ENCODE data around the gene PORCN.

Gene PORCN

DNA sequence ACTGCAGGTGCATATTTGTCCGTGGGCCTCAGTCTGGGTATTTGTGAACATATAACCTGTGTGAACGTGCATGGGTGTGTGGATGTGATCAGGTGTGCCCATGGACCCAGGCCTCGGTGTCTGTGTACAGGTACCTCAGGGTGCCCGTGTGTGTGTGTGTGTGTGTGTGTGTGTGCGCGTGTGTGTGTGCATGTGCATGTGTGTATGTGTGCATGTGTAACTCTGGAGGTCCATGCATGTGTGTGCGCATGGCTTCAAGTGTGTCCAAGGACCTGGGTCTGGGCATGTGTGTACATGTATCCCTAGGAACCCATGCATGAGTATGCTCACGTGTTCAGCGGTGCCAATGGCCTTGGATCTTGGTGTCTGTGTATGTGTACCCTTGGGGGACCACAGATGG, 17.0 kb upstream of the PORCN start:
- H3K4me3 ChIP-seq: no peak overlapping the region
- H3K27ac ChIP-seq: no peak overlapping the region
- H3K9me3 ChIP-seq: peaks cover 0 to 22% (median 0%) of the 10 kb centered on the region in 3 donors
- no peaks in the 10 kb centered on the region for H3K4me1 ChIP-seq
- DNase-seq: no peak
- H3K36me3 ChIP-seq: no peaks in the 10 kb centered on the region
- intact Hi-C loops (cut with DNase I; ENCODE audit: low total_unique reads): no loop called here
- TF ChIP-seq, protein P1, sequence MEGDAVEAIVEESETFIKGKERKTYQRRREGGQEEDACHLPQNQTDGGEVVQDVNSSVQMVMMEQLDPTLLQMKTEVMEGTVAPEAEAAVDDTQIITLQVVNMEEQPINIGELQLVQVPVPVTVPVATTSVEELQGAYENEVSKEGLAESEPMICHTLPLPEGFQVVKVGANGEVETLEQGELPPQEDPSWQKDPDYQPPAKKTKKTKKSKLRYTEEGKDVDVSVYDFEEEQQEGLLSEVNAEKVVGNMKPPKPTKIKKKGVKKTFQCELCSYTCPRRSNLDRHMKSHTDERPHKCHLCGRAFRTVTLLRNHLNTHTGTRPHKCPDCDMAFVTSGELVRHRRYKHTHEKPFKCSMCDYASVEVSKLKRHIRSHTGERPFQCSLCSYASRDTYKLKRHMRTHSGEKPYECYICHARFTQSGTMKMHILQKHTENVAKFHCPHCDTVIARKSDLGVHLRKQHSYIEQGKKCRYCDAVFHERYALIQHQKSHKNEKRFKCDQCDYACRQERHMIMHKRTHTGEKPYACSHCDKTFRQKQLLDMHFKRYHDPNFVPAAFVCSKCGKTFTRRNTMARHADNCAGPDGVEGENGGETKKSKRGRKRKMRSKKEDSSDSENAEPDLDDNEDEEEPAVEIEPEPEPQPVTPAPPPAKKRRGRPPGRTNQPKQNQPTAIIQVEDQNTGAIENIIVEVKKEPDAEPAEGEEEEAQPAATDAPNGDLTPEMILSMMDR (IDR thresholded peaks at IDR 0.05): no peak
- no peaks in the 10 kb centered on the region for H3K27me3 ChIP-seq

DNA sequence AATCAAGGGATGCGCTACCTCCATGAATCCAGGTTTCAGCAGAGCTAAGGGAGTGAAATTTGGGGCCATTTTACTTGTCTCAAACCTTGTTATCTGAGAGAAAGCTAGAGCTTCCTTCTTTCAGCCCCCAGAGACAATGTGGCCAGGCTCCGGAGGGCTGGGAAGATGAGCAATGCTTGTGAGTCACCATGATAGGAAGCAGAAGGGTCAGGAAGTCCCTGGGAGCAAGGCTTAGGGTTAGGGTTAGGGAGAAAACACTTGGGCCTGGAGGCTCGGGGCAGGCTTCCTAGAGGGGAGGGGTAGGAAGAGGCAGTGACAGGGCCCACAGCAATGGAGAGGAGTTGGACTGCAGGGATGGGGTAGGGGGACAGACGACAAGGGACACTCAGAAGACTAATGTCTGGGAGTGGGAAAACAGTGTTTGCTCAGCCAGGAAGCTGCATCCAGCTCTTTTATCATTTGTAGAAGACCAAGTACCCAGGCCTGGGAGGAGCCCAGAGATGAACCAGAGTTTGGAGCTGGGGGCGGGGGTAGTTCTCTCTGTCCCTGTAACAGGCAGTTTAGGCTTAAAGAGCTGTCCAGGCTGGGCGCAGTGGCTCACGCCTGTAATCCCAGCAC, 16.4 kb upstream of the PORCN start:
- Histone ChIP-seq H3K4me1 (no peaks in the 10 kb centered on the region), H3K27me3 (no peaks in the 10 kb centered on the region), H3K4me3 (no peak overlapping the region), H3K36me3 (no peaks in the 10 kb centered on the region), H3K9me3 (peaks cover 0 to 22% (median 0%) of the 10 kb centered on the region in 3 donors), H3K27ac (no peak overlapping the region)
- intact Hi-C loops (cut with DNase I; ENCODE audit: low total_unique reads): no loop called here
- no peak for DNase-seq
- TF ChIP-seq, protein P1 (IDR thresholded peaks at IDR 0.05): no peak

DNA sequence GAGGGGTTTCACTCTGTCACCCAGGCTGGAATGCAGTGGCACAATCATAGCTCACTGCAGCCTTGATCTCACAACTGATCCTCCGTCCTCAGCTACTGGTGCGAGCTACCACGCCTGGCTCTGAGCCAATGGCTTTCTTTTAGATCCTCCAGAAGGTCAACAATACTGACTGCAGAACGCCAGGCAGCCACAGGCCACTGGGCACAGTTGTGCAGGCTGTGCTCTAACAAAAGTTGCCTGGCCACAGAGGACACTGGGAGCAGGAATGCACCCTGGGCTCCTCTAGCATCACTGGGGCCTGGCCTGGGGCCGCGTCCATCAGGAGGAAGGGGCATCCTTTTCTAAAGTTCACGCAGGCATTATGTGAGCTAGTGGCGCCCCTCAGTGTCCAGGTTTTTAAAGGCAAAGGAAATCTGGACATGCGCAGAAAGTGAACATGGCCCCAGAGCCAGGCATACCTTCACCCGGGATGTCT, 14.9 kb upstream of the PORCN start:
- Histone ChIP-seq H3K36me3 (no peaks in the 10 kb centered on the region), H3K27me3 (no peaks in the 10 kb centered on the region), H3K4me3 (no peak overlapping the region), H3K27ac (no peak overlapping the region), H3K4me1 (no peaks in the 10 kb centered on the region), H3K9me3 (peaks cover 0 to 22% (median 0%) of the 10 kb centered on the region in 3 donors)
- TF ChIP-seq, protein P1 (IDR thresholded peaks at IDR 0.05): no peak
- no peak for DNase-seq
- intact Hi-C loops (cut with DNase I; ENCODE audit: low total_unique reads): no loop called here

DNA sequence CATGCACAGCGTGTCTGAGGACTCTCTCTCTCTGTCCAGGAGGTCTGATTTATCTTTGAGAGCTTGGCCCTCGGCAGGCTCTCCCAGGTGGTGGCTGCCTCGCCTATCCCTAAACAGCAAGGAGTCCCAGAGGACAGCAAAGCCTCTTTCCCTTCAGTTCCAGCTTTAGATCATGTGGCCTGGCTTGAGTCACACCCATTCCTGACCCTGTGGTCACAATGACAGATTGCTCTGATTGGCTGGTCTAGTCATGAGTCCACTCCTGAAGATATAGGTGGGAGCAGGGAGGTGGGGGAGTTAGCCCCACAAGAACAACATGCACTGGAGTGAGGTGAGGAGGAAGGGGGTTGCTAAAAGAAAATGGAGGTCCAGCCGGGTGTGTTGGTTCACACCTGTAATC, 12.1 kb upstream of the PORCN start:
- TF ChIP-seq, protein P1 (IDR thresholded peaks at IDR 0.05): no peak
- no peaks in the 10 kb centered on the region for H3K36me3 ChIP-seq
- peaks cover 0 to 7% (median 0%) of the 10 kb centered on the region in 3 donors for H3K9me3 ChIP-seq
- intact Hi-C loops (cut with DNase I; ENCODE audit: low total_unique reads): no loop called here
- DNase-seq: no peak
- H3K4me3 ChIP-seq: no peak overlapping the region
- H3K4me1 ChIP-seq: no peaks in the 10 kb centered on the region
- no peak overlapping the region for H3K27ac ChIP-seq
- no peaks in the 10 kb centered on the region for H3K27me3 ChIP-seq

DNA sequence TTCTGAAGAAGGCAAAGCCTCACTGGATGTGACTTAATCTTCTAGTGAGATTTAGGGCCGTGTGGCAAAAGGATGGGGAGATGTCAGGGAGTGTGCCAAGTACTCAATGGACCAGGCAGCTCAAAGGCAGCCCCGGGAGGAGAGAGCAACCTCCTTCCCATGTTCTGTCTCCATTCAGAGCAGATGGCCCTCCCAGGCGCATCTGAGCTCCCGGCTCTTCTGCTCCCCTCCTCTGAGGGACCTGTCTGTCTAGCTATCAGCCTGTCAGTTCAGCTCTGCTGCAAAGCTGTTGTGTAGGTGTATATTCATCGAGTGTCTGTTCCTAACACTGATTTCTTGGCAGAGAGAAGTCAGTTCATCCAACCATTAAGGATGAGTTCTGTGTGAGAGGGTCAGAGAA, 10.9 kb upstream of the PORCN start:
- TF ChIP-seq, protein P1 (IDR thresholded peaks at IDR 0.05): no peak
- Histone ChIP-seq H3K27ac (no peak overlapping the region), H3K27me3 (no peaks in the 10 kb centered on the region), H3K9me3 (peaks cover 0 to 7% (median 0%) of the 10 kb centered on the region in 3 donors), H3K4me1 (no peaks in the 10 kb centered on the region), H3K4me3 (no peak overlapping the region), H3K36me3 (no peaks in the 10 kb centered on the region)
- intact Hi-C loops (cut with DNase I; ENCODE audit: low total_unique reads): no loop called here
- no peak for DNase-seq

All from tibial artery (tissue), 4 donors.